MCF 10A (cell line): ENCODE data around the gene GRB2. TPM values are rescaled to one million over a fixed set of nuclear protein-coding genes. Genes with fewer than 3 reads are reported as not detected.

ENCODE experiments used
- BruUV-seq: library from RNA; stranded (reverse); fragments of 400-500 nt; replicated peaks from 2 replicates; lab custom pipeline; 2021; lab: Mats Ljungman, UMichigan
- CTCF ChIA-PET: fragments of 300-600 bp; sonication (Branson Sonifier 250); formaldehyde crosslinking; extraction: SDS; loops from one replicate; lab custom pipeline; 2021; ENCODE audit warnings: antibody characterized with exemption, inconsistent platforms; lab: Yijun Ruan, JAX
- POLR2A ChIA-PET: fragments of 300-600, 350-650 bp; sonication (Branson Sonifier 250); formaldehyde crosslinking; extraction: SDS; loops from one replicate; lab custom pipeline; 2020; ENCODE audit warnings: antibody characterized with exemption, inconsistent platforms; lab: Yijun Ruan, JAX
- DNase-seq: peaks from one replicate; pipeline ENCODE4 v3.0.0-alpha.2; 2018; ENCODE audit not compliant: unreplicated experiment
- H3K27ac Mint-ChIP-seq: one replicate; pipeline ENCODE4 v1.8.0; 2022; ENCODE audit warnings: mild to moderate bottlenecking, low read depth, mixed read lengths; ENCODE audit not compliant: unreplicated experiment
- H3K27me3 Mint-ChIP-seq: one replicate; pipeline ENCODE4 v1.8.0; 2022; ENCODE audit warnings: mixed read lengths; ENCODE audit not compliant: insufficient read depth, unreplicated experiment
- H3K36me3 Mint-ChIP-seq: one replicate; pipeline ENCODE4 v1.8.0; 2022; ENCODE audit warnings: mild to moderate bottlenecking, moderate library complexity, mixed read lengths; ENCODE audit not compliant: insufficient read depth, unreplicated experiment
- H3K4me1 Mint-ChIP-seq: one replicate; pipeline ENCODE4 v1.8.0; 2022; ENCODE audit warnings: mixed read lengths; ENCODE audit not compliant: insufficient read depth, unreplicated experiment
- H3K4me3 Mint-ChIP-seq: one replicate; pipeline ENCODE4 v1.8.0; 2022; ENCODE audit warnings: mild to moderate bottlenecking, moderate library complexity, mixed read lengths; ENCODE audit not compliant: unreplicated experiment
- H3K9me3 Mint-ChIP-seq: one replicate; pipeline ENCODE4 v1.8.0; 2022; ENCODE audit warnings: mixed read lengths; ENCODE audit not compliant: unreplicated experiment
- intact Hi-C: fragments of 100-400 bp; cut with micrococcal nuclease; formaldehyde crosslinking; loops from 2 replicates; pipeline ENCODE4 v1.14.1; 2022
- total RNA-seq: library from RNA; stranded (reverse); gene quantifications from 2 replicates; pipeline ENCODE4 v1.2.3, GENCODE V29; 2022
- TF ChIP-seq, protein P1 (sequence below): fragments of 200-600 bp; IDR thresholded peaks from one replicate; pipeline ENCODE4 v1.8.0; 2022; ENCODE audit warnings: antibody characterized with exemption, mild to moderate bottlenecking; ENCODE audit not compliant: unreplicated experiment

The GRB2 gene
- total RNA-seq, 1 experiment from 2014 or later = 67.1 TPM

- no peaks in the 10 kb centered on the region for H3K27me3 Mint-ChIP-seq
- no peak for DNase-seq
- H3K4me3 Mint-ChIP-seq = peak overlapping the region; percentile 74
- H3K27ac Mint-ChIP-seq = peak overlapping the region; percentile 39
- TF ChIP-seq, protein P1, sequence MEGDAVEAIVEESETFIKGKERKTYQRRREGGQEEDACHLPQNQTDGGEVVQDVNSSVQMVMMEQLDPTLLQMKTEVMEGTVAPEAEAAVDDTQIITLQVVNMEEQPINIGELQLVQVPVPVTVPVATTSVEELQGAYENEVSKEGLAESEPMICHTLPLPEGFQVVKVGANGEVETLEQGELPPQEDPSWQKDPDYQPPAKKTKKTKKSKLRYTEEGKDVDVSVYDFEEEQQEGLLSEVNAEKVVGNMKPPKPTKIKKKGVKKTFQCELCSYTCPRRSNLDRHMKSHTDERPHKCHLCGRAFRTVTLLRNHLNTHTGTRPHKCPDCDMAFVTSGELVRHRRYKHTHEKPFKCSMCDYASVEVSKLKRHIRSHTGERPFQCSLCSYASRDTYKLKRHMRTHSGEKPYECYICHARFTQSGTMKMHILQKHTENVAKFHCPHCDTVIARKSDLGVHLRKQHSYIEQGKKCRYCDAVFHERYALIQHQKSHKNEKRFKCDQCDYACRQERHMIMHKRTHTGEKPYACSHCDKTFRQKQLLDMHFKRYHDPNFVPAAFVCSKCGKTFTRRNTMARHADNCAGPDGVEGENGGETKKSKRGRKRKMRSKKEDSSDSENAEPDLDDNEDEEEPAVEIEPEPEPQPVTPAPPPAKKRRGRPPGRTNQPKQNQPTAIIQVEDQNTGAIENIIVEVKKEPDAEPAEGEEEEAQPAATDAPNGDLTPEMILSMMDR = no peak
- ChIA-PET CTCF (interaction anchor here (0.5 to 3.0 kb wide), 13 partner anchors 9 to 664 kb away, joined by 3 to 38 read pairs (median 4); partner anchors contain the start of genes GGA3, MRPS7 and SLC25A19), POLR2A (interaction anchor here (0.7 to 6.8 kb wide), 7 partner anchors 11 to 125 kb away, joined by 3 to 142 read pairs (median 20); partner anchors contain the start of genes GGA3, MRPS7, NUP85 and SLC25A19)
- BruUV-seq = no TSS peak
- H3K4me1 Mint-ChIP-seq = peaks cover 23% of the 10 kb centered on the region
- H3K36me3 Mint-ChIP-seq = peaks cover 18% of the 10 kb centered on the region
- intact Hi-C loops = loop anchor here (2.0 kb wide), 1 partner anchor 141 kb away; no protein-coding TSS in a partner anchor
- no peaks in the 10 kb centered on the region for H3K9me3 Mint-ChIP-seq
These were observed 133.3 kb downstream of the GRB2 start for GRCh38 chr17:75271955-75272847.

DNA sequence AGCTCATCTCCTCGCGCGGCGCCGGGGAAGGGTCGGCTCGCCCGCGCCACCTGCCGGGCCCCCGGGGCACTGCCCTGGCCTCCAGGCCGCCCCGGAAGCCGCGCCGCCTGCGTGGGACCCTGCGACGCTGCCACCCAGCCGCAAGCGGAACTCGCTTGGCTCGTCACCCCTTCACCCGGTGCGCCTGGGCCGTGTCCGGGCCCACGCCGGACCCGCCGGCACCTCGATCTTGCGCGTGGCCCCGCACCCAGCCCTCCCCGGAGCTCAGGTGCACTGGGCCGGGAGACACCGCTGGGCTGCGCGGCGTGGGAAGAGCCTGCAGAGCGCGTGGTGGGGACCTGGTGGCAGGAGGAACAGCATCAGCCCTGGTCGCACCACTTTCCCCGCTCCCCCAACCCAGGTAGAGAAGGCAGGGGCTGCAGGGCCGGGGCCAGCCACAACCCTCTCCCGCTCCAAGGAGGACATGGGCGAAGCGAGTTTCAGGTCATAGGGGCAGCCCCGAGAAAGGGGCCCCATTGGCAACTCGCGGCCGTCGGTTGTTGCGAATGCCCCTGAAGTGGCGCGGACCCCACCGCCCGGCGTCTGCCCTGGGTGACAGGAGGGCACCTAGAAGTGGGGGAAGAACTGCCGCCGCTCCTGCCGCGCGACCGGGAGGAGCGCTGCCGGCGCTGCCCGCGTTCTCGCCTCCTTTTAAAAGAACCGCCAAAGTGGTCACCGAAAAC is 134.1 kb downstream of the GRB2 start:
- peak; percentile 74 for DNase-seq
- H3K36me3 Mint-ChIP-seq = peaks cover 26% of the 10 kb centered on the region
- BruUV-seq = no TSS peak
- peak overlapping the region; percentile 74 for H3K4me3 Mint-ChIP-seq
- TF ChIP-seq, protein P1 = peak; percentile 67
- H3K27me3 Mint-ChIP-seq = no peaks in the 10 kb centered on the region
- no peaks in the 10 kb centered on the region for H3K9me3 Mint-ChIP-seq
- H3K27ac Mint-ChIP-seq = peak overlapping the region; percentile 39
- ChIA-PET CTCF (interaction anchor here (0.5 to 3.0 kb wide), 21 partner anchors 10 to 1742 kb away, joined by 3 to 38 read pairs (median 4); partner anchors contain the start of genes GGA3, MRPS7 and SLC25A19), POLR2A (interaction anchor here (0.6 to 6.8 kb wide), 21 partner anchors 9 to 398 kb away, joined by 3 to 142 read pairs (median 7); partner anchors contain the start of genes FDXR, GGA3, GRB2 and JPT1)
- intact Hi-C loops = loop anchor here (2.0 kb wide), 1 partner anchor 141 kb away; no protein-coding TSS in a partner anchor
- H3K4me1 Mint-ChIP-seq = peaks cover 23% of the 10 kb centered on the region

- DNase-seq = no peak
- no peaks in the 10 kb centered on the region for H3K27me3 Mint-ChIP-seq
- no peaks in the 10 kb centered on the region for H3K9me3 Mint-ChIP-seq
- H3K4me1 Mint-ChIP-seq = peaks cover 23% of the 10 kb centered on the region
- ChIA-PET POLR2A (interaction anchor here (0.6 to 6.8 kb wide), 24 partner anchors 10 to 397 kb away, joined by 3 to 142 read pairs (median 6); partner anchors contain the start of genes FDXR, GGA3, GRB2 and JPT1), CTCF (interaction anchor here (0.5 to 3.0 kb wide), 22 partner anchors 10 to 1742 kb away, joined by 3 to 38 read pairs (median 4); partner anchors contain the start of genes GGA3, MRPS7 and SLC25A19)
- intact Hi-C loops = loop anchor here (1.0 to 2.0 kb wide), 2 partner anchors 133 to 142 kb away; no protein-coding TSS in a partner anchor
- H3K27ac Mint-ChIP-seq = peak within 1 kb of the TSS; percentile 63
- peak within 1 kb of the TSS; percentile 76 for H3K4me3 Mint-ChIP-seq
- H3K36me3 Mint-ChIP-seq = peaks cover 31% of the 10 kb centered on the region
- BruUV-seq = no TSS peak
- TF ChIP-seq, protein P1 = no peak
These were observed 134.6 kb downstream of the GRB2 start, which contains the start of gene MIF4GD for GRCh38 chr17:75270966-75271232. MIF4GD (minus strand) TSS chr17:75271231; CDS start chr17:75270195, 1,036 bp downstream.
